SKM-1 (cell line): ENCODE measurements around the gene MAP3K12.
"Not testable (repeated sequence)": the region's sequence is repeated elsewhere in the genome, so short reads cannot be mapped to it uniquely, and the experiment has no call there.

Experiments
- DNase-seq: peaks from one replicate; lab custom pipeline; 2025; ENCODE audit not compliant: unreplicated experiment; lab: John Stamatoyannopoulos, UW

MAP3K12 gene

GRCh38 chr12:53499266-53500141 is at the start of gene MAP3K12:
Gene MAP3K12 (minus strand): TSS chr12:53499458. CDS start chr12:53487391, 12,067 bp downstream.
- no peak for DNase-seq

- DNase-seq: not testable (repeated sequence)
These were observed 49.1 kb upstream of the MAP3K12 start for GRCh38 chr12:53548354-53548753.

GRCh38 chr12:53543539-53543938 is 44.3 kb upstream of the MAP3K12 start:
- no peak for DNase-seq

GRCh38 chr12:53539526-53539925 is 40.3 kb upstream of the MAP3K12 start:
- no peak for DNase-seq

GRCh38 chr12:53538209-53538689 is 39.0 kb upstream of the MAP3K12 start:
- no peak for DNase-seq

- no peak for DNase-seq
These were observed 37.7 kb upstream of the MAP3K12 start for GRCh38 chr12:53536962-53537361.

- no peak for DNase-seq
These were observed 34.2 kb upstream of the MAP3K12 start for GRCh38 chr12:53533471-53533870.

- DNase-seq: no peak
These were observed 33.5 kb upstream of the MAP3K12 start for GRCh38 chr12:53532524-53533445.

GRCh38 chr12:53532021-53532420 is 32.8 kb upstream of the MAP3K12 start:
- no peak for DNase-seq

- DNase-seq: no peak
These were observed 31.7 kb upstream of the MAP3K12 start for GRCh38 chr12:53530920-53531319.

GRCh38 chr12:53530061-53530460 is 30.8 kb upstream of the MAP3K12 start:
- no peak for DNase-seq

GRCh38 chr12:53524476-53524875 is 25.2 kb upstream of the MAP3K12 start:
- no peak for DNase-seq

GRCh38 chr12:53523131-53523530 is 23.9 kb upstream of the MAP3K12 start:
- DNase-seq: no peak

GRCh38 chr12:53518381-53518780 is 19.1 kb upstream of the MAP3K12 start:
- DNase-seq: no peak

- no peak for DNase-seq
These were observed 17.6 kb upstream of the MAP3K12 start for GRCh38 chr12:53516758-53517455.

- DNase-seq: no peak
These were observed 16.0 kb upstream of the MAP3K12 start for GRCh38 chr12:53515291-53515680.

- DNase-seq: no peak
These were observed 15.5 kb upstream of the MAP3K12 start for GRCh38 chr12:53514628-53515290.

GRCh38 chr12:53513712-53514410 is 14.6 kb upstream of the MAP3K12 start:
- no peak for DNase-seq

- DNase-seq: no peak
These were observed 11.0 kb upstream of the MAP3K12 start for GRCh38 chr12:53510181-53510812.
